HUES6 (cell line): ENCODE results near the gene HLA-DPA1.
"Not testable (repeated sequence)": the region's sequence is repeated elsewhere in the genome, so short reads cannot be mapped to it uniquely, and the experiment has no call there.

ENCODE experiments used
- H3K27ac ChIP-seq: 2 replicates; pipeline ENCODE4 v1.7.0; 2013; ENCODE audit warnings: low read depth, mild to moderate bottlenecking, low read length, inconsistent platforms
- H3K27me3 ChIP-seq: 2 replicates; pipeline ENCODE4 v1.6.1; 2013; ENCODE audit warnings: low read length; ENCODE audit not compliant: control insufficient read depth, insufficient read depth
- H3K36me3 ChIP-seq: 2 replicates; pipeline ENCODE4 v1.6.1; 2013; ENCODE audit warnings: low read length; ENCODE audit not compliant: control insufficient read depth, insufficient read depth
- H3K4me1 ChIP-seq: 2 replicates; pipeline ENCODE4 v1.6.1; 2013; ENCODE audit warnings: low read length; ENCODE audit not compliant: control insufficient read depth, insufficient read depth
- H3K4me3 ChIP-seq: 2 replicates; pipeline ENCODE4 v1.5.1; 2013; ENCODE audit warnings: low read depth, low read length
- H3K9ac ChIP-seq: one replicate; pipeline ENCODE4 v1.6.1; 2013; ENCODE audit warnings: mild to moderate bottlenecking, low read length
- H3K9me3 ChIP-seq: 2 replicates; pipeline ENCODE4 v1.6.1; 2013; ENCODE audit warnings: low read depth, low read length; ENCODE audit not compliant: control insufficient read depth, insufficient read depth

Gene HLA-DPA1

DNA sequence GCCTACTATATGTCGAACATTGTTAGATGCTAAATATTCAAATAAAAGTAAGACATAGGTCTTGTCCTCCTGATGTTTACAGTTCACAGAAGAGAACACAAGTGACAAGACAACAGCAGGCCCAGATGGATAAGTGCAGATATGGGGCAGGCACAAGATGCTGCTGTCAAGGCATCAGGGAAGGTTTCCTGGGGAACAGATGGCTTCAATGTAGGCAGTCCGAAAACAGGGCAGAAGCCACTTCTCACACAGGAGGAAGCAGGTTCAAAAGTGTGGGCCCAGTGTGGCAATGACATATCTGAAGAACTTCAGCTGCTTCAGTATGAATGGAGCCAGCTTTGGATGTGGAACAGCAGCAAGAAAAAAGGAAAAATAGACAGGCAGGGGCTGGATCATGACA lies 34.9 kb upstream of the HLA-DPA1 start:
- peaks cover 6% of the 10 kb centered on the region; the same call in 1 of the 2 replicates for H3K9me3 ChIP-seq
- no peak overlapping the region for H3K4me3 ChIP-seq
- no peaks in the 10 kb centered on the region for H3K36me3 ChIP-seq
- H3K27me3 ChIP-seq, result peaks cover 28% of the 10 kb centered on the region; the same call in 1 of the 2 replicates
- H3K27ac ChIP-seq, result no peak overlapping the region
- no peaks in the 10 kb centered on the region for H3K4me1 ChIP-seq
- H3K9ac ChIP-seq, result no peak overlapping the region

DNA sequence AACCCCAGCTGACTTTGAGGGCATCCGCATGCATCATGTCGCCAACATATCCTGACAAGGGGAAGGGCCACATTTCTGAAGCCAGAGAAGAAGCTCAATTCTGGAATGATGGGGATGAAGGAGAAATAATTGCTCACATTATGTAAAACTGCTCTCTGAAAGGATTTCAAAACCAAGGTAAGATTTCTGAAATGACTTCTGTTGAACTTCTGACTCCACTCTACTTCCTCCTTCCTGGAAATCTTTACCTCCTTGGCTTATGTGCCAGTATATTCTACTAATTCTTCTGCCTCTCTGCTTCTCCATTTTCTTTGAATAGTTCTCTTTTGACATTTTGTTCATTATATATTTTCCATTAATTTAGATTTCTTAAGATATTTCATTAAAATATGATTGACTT lies 34.2 kb upstream of the HLA-DPA1 start:
- Histone ChIP-seq H3K4me1 (no peaks in the 10 kb centered on the region), H3K9ac (no peak overlapping the region), H3K27me3 (peaks cover 27% of the 10 kb centered on the region; the same call in 1 of the 2 replicates), H3K36me3 (no peaks in the 10 kb centered on the region), H3K9me3 (peaks cover 6% of the 10 kb centered on the region; the same call in 1 of the 2 replicates), H3K27ac (no peak overlapping the region), H3K4me3 (no peak overlapping the region)

DNA sequence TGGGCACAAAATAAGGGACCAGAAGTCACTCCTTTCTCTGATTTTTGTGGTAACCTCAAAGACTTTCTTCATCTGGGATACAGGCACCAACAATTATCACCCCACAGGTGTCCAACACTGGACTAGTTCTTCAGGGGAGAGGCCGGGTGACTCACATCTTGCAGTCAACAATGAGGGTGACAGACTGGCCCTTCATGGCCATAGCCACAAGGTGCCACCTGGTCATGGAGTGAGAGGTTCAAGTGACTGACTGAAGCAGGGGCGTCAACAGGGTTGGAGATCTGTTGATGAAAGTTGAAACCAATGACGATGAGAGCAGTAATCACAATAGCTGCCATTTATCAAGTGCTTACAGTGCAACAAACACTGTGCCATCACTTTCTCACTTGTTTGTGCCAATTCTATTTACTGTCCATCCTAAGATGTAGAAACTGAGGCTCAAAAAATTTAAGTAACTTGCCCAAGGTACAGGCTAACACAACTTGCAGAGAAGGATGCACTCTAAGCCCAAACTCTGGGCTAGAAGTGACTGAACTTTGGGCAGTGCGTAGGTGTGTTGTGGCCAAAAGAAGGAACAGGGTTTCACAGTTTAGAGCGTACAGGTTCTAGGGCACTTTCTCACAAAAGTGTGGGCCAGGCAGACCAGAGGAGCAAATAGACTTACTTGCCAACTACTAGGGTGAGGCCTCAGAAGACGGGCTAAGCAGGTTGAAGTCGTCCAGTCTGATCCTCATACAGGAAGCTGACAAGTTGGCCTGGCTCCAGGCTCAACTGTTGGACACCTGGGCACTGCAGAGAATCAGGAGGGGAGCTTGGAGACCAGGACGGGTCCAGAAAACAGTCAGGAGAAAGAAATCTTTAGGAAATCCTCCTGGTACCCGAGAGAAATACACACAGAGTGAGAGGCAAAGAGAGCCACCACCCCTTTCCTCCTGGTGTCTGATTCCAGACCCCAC lies 32.7 kb upstream of the HLA-DPA1 start:
- H3K27ac ChIP-seq, result no peak overlapping the region
- no peak overlapping the region for H3K9ac ChIP-seq
- H3K4me1 ChIP-seq, result no peaks in the 10 kb centered on the region
- H3K9me3 ChIP-seq, result peaks cover 13% of the 10 kb centered on the region
- H3K4me3 ChIP-seq, result no peak overlapping the region
- peaks cover 27% of the 10 kb centered on the region; the same call in 1 of the 2 replicates for H3K27me3 ChIP-seq
- no peaks in the 10 kb centered on the region for H3K36me3 ChIP-seq

DNA sequence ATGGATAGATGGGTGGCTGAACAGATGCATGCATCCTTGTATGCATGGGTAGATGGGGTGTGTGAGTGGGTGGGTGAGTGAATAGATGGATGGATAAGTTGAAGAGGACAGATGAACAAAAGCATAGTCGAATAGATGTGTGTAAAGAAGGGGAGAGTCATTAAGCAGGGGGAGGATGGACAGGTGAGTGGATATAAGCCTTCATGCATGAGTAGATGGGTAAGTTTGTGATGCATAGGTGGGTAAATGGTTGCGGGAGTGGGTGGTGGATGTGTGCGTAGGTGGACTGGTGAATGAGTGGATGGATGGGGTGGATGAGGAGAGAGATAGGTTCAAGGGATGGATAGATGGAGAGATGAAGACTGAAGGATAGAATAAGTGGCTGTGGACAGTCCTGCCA lies 31.9 kb upstream of the HLA-DPA1 start:
- H3K27me3 ChIP-seq, result peaks cover 27% of the 10 kb centered on the region; the same call in 1 of the 2 replicates

DNA sequence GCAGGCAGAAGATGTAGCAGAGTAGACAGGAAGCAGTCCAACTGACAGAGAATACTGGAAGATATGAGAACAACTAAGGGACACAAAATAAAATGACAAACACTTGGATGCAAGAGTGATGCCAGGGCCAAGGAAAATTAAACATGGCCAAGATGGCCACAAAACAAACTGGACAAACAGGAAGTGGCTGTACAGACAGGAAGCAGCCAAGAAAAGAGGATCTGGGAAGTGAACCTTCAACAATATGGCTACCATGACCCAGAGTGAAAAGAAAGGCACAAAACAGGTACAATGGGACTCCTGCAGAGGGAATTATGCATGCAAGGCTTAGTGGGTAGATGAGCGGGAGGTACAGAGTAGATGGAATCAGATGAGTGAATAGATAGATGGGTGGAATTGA lies 31.4 kb upstream of the HLA-DPA1 start:
- Histone ChIP-seq H3K4me3 (no peak overlapping the region), H3K9me3 (peaks cover 23% of the 10 kb centered on the region), H3K27ac (no peak overlapping the region), H3K4me1 (no peaks in the 10 kb centered on the region), H3K27me3 (peaks cover 27% of the 10 kb centered on the region; the same call in 1 of the 2 replicates), H3K9ac (no peak overlapping the region), H3K36me3 (no peaks in the 10 kb centered on the region)

More for the DNA sequence above, 31.9 kb upstream of the HLA-DPA1 start:
- Histone ChIP-seq H3K9ac (no peak overlapping the region), H3K36me3 (no peaks in the 10 kb centered on the region), H3K27ac (no peak overlapping the region), H3K4me3 (no peak overlapping the region), H3K4me1 (no peaks in the 10 kb centered on the region), H3K9me3 (peaks cover 20% of the 10 kb centered on the region)

DNA sequence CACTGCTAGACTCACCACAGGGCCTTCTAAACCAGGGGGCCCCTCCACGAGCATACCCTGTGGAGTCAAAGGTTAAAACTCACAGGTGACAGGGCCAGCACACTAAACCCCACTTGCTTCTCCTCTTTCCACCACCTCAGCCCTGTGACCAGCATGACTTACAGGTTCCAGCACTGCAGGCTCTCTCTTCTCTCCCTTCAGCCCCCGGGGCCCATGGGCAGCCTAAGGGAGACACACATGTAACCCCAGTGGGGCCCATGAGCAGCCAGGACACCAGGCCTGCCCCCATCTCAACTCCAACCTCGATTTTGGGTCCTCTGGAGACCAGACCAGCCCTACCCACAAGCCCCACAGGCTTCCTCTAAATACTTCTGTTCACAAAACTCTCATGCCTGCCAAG lies 30.3 kb upstream of the HLA-DPA1 start:
- Histone ChIP-seq H3K36me3 (no peaks in the 10 kb centered on the region), H3K4me3 (no peak overlapping the region), H3K9ac (no peak overlapping the region), H3K27me3 (peaks cover 20% of the 10 kb centered on the region; the same call in 1 of the 2 replicates), H3K9me3 (peaks cover 29% of the 10 kb centered on the region), H3K4me1 (no peaks in the 10 kb centered on the region), H3K27ac (no peak overlapping the region)

DNA sequence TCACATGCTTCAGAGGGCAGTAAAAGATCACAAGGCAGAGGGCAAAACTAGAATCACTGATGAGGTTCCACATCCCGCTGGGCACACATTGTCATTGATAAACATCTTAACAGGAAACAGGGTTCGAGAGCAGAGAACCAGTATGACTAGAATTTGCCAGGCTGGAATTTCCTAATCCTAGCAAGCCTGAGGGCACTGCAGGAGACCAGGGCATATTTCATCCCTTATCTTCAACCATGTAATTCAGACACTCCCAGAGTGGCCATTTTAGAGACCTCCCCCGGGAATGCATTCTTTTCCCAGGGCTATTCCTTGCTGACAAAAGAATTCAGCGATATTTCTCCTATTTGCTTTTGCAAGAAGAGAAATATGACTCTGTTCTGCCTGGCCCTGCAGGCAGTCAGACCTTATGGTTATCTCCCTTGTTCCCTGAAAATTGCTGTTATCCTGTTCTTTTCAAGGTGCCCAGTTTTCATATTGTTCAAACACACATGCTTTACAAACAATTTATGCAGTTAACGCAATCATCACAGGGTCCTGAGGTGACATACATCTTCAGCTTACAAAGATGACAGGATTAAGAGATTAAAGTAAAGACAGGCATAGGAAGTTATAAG lies 27.8 kb upstream of the HLA-DPA1 start:
- peaks cover 30% of the 10 kb centered on the region for H3K9me3 ChIP-seq
- H3K27me3 ChIP-seq, H3K4me3 ChIP-seq, H3K4me1 ChIP-seq, H3K9ac ChIP-seq, H3K27ac ChIP-seq, H3K36me3 ChIP-seq: not testable (repeated sequence)

DNA sequence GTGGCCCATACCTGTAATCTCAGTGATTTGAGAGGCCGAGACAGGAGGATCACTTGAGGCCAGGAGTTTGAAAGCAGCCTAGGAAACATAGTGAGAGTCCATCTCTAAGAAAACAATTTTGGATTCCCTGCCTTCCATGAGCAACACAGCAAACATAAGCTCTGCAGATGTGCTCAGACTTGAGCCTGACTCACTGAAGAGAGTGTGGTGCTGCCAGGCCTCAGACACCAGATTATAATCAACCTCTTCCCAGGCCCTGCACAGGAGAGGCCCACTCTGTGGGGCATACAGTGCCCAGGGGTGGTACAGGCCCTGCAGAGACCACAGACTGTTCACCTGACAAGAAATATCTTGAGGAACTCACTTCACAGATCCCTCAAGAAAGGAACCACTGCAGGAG lies 22.2 kb upstream of the HLA-DPA1 start:
- H3K4me3 ChIP-seq, result no peak overlapping the region
- no peaks in the 10 kb centered on the region for H3K36me3 ChIP-seq
- H3K27me3 ChIP-seq, result no peaks in the 10 kb centered on the region
- no peak overlapping the region for H3K27ac ChIP-seq
- H3K9ac ChIP-seq, result no peak overlapping the region
- peaks cover 12% of the 10 kb centered on the region for H3K9me3 ChIP-seq
- no peaks in the 10 kb centered on the region for H3K4me1 ChIP-seq

DNA sequence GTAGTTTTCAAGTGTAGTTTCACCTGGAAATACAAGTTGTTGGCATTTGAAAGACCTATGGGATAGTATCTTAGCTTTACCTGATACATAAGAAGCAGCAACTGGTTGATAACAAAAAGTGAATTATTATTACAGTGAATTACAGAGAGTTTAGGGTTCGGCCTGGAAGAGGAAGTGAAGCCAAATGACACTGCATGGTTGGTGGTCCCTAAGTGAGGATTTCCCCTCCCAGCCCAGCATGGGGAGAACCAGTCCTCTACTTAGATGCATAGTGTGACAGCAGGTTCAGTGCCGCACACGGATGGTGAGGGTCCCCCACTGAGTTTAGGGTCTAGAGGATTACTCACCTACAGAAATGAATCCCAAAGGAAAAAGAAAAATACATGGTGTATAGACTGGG lies 20.4 kb upstream of the HLA-DPA1 start:
- peaks cover 1% of the 10 kb centered on the region; the same call in 1 of the 2 replicates for H3K9me3 ChIP-seq
- no peak overlapping the region for H3K4me3 ChIP-seq
- H3K36me3 ChIP-seq, result no peaks in the 10 kb centered on the region
- H3K4me1 ChIP-seq, result no peaks in the 10 kb centered on the region
- no peaks in the 10 kb centered on the region for H3K27me3 ChIP-seq
- no peak overlapping the region for H3K9ac ChIP-seq
- H3K27ac ChIP-seq, result no peak overlapping the region

DNA sequence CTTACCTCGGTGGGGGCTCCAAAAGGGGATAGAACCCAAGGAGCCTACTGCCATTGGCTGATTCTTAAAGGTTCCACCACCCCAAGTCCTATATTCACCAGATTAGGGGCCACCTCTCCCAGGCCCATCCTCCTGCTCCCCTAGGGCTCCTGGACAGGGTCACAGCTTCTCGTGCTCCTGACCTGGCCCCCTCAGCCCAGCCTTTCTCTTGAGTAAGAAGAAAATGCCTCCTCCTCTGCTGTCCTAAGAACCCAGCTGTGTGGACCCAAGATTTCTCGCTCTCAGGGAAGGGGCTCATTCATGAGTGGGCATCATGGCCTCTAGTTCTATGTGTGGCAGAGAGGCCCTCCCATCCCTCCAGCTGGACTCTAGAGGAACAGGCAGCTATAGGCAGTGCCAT lies 18.9 kb upstream of the HLA-DPA1 start:
- Histone ChIP-seq H3K9ac (no peak overlapping the region), H3K27me3 (no peaks in the 10 kb centered on the region), H3K9me3 (no peaks in the 10 kb centered on the region; the same call in 1 of the 2 replicates), H3K4me3 (no peak overlapping the region), H3K27ac (no peak overlapping the region), H3K4me1 (no peaks in the 10 kb centered on the region), H3K36me3 (no peaks in the 10 kb centered on the region; the same call in 1 of the 2 replicates)

DNA sequence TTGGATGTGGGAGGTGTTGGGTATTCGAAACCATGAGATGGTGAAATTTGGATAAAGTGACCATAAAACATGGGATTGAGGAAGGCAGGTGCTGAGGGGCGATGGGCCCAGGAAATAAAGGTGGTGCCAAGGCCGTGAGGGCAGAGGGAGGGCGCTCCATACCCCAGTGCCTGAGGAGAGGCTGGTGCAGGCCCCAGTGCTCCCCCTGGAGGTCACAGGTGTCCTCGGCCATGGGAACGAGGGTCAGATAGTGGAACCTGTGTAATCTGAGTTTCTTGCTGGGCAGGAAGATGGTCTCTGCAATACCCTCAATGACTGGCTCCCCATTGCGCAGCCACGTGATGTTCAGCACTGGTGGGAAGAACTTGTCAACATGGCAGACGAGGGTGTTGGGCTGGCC lies 18.5 kb upstream of the HLA-DPA1 start:
- H3K27ac ChIP-seq, result no peak overlapping the region
- H3K36me3 ChIP-seq, result no peaks in the 10 kb centered on the region; the same call in 1 of the 2 replicates
- H3K9ac ChIP-seq, result no peak overlapping the region
- no peaks in the 10 kb centered on the region; the same call in 1 of the 2 replicates for H3K9me3 ChIP-seq
- H3K27me3 ChIP-seq, result no peaks in the 10 kb centered on the region
- H3K4me3 ChIP-seq, result no peak overlapping the region
- no peaks in the 10 kb centered on the region for H3K4me1 ChIP-seq
